GM10248 (cell line): Measurements from ENCODE around the gene DCLK1.

Experiments used
- CTCF ChIA-PET: fragments of 300-600 bp; sonication (Branson Sonifier 250); formaldehyde crosslinking; extraction: SDS; loops from one replicate; lab custom pipeline; 2021; ENCODE audit warnings: antibody characterized with exemption; lab: Yijun Ruan, JAX
- POLR2A ChIA-PET: fragments of 350-650 bp; sonication (Branson Sonifier 250); formaldehyde crosslinking; extraction: SDS; loops from one replicate; lab custom pipeline; 2020; ENCODE audit warnings: antibody characterized with exemption; lab: Yijun Ruan, JAX
- DNase-seq: peaks from one replicate; pipeline ENCODE4 v3.0.0; 2012; ENCODE audit errors: extremely low spot score
- TF ChIP-seq, protein P1 (sequence below): IDR thresholded peaks from 2 replicates; pipeline ENCODE4 v1.5.1; 2012; ENCODE audit warnings: mild to moderate bottlenecking, low read depth; ENCODE audit errors: extremely low read depth, missing control alignments, control extremely low read depth

DCLK1 gene

GRCh38 chr13:35856084-35856483, 275.1 kb downstream of the DCLK1 start:
- DNase-seq: no peak
- POLR2A ChIA-PET: no interaction called here
- CTCF ChIA-PET: no interaction called here
- TF ChIP-seq, protein P1, sequence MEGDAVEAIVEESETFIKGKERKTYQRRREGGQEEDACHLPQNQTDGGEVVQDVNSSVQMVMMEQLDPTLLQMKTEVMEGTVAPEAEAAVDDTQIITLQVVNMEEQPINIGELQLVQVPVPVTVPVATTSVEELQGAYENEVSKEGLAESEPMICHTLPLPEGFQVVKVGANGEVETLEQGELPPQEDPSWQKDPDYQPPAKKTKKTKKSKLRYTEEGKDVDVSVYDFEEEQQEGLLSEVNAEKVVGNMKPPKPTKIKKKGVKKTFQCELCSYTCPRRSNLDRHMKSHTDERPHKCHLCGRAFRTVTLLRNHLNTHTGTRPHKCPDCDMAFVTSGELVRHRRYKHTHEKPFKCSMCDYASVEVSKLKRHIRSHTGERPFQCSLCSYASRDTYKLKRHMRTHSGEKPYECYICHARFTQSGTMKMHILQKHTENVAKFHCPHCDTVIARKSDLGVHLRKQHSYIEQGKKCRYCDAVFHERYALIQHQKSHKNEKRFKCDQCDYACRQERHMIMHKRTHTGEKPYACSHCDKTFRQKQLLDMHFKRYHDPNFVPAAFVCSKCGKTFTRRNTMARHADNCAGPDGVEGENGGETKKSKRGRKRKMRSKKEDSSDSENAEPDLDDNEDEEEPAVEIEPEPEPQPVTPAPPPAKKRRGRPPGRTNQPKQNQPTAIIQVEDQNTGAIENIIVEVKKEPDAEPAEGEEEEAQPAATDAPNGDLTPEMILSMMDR: no peak

DNA sequence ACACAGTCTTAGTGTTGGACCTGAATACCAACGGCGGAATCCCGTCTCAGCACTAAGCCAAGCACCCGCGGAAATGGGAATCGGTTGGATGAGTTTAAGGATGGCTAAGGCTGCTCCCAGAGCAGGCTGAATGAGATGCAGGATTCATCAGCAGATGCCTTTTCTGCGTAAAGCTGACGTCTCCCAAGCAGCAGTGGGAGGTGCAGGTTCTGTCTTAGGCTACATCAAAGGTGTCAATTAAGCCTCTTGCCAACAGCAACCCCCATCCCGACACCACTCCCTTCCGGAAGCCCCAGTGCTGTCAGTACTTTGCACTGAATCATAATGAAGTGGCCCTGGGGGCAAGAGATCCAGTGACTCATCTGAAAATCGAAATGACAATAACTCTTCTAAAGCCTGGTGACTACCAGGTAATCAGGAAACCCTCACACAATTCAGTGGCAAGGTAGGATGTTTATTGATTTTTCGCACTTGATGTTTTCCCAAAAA, 275.6 kb downstream of the DCLK1 start:
- DNase-seq: no peak
- TF ChIP-seq, protein P1: no peak
- ChIA-PET POLR2A (no interaction called here), CTCF (no interaction called here)

DNA sequence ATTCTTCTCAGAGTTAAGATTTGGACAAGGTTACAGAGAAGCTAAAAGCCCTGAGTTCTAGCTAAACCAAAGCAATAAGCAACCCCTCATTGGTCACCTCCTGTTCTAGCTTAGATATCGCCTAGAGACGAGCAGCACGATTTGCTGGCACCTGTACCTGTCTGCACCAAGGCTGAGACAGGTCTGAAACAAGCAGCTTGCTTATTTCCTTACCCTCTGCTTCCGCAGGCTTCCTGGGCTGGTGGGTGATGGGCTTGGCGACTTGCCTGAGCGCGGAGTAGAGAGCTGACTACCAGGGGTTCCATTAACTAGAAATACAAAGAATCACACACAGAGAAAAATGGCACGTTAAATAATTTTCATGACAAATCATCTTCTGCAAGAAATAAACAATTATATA, 276.9 kb downstream of the DCLK1 start:
- DNase-seq: no peak
- TF ChIP-seq, protein P1: no peak
- POLR2A ChIA-PET: no interaction called here
- CTCF ChIA-PET: no interaction called here

GRCh38 chr13:35851881-35852280, 279.3 kb downstream of the DCLK1 start:
- DNase-seq: no peak
- ChIA-PET POLR2A (no interaction called here), CTCF (interaction anchor here (1.5 kb wide), 1 partner anchor 32 kb away, joined by 6 read pairs; no protein-coding TSS in a partner anchor)
- TF ChIP-seq, protein P1: no peak

DNA sequence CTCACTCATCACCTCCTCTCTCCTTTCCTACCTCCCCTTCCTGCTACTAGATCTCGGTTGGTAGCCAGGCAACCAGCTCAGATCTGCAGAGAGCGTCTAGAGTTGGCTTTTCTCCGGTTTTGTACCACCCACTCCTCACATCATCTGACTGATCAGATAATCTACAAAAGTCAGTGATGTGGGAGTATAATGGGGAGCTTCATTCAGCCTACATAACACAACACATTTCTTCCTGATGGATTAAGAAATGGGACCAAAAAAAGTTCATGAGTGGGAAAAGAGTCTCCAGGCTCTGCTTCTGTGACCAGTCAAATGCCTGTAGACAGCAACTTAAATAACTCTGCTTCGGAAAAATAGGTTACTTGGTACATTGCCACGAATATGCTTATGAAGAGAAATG, 279.8 kb downstream of the DCLK1 start:
- TF ChIP-seq, protein P1: no peak
- POLR2A ChIA-PET: no interaction called here
- DNase-seq: no peak
- CTCF ChIA-PET: interaction anchor here (1.5 kb wide), 1 partner anchor 32 kb away, joined by 6 read pairs; no protein-coding TSS in a partner anchor

GRCh38 chr13:35850569-35850968, 280.6 kb downstream of the DCLK1 start:
- POLR2A ChIA-PET: no interaction called here
- TF ChIP-seq, protein P1: no peak
- no peak for DNase-seq
- CTCF ChIA-PET: no interaction called here
